ENCODE data around the gene VAV1. TPM values are rescaled to one million over a fixed set of nuclear protein-coding genes. Genes with fewer than 3 reads are reported as not detected.

Gene VAV1
- total and polyA plus RNA-seq, 4 donors, result 0.60 to 13.3 (median 4.1) TPM

DNA sequence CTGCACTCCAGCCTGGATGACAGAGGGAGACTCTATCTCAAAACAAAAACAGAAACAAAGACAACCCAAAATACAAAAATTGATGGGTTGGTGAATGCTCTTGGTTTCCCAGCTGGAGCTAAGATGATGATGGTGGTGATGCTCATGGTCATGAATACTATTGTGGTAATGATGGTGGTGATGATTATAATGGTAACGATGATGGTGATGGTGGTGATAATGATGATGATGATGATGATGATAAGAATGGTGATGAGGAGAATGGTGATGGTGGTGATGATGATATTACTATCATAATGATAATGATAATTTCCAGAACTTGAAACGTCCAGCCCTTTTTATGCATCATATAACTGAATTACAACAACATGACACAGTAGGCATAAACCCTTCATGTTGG is 40.1 kb downstream of the VAV1 start:
- no peak for DNase-seq (ENCODE audit: low spot score)
- Histone ChIP-seq H3K4me1 (ENCODE audit: control insufficient read depth in 4 of 4, insufficient read depth in 4 of 4, low read length in 3 of 4) (no peaks in the 10 kb centered on the region), H3K9ac (ENCODE audit: low read depth in 1 of 2, low read length in 2 of 2) (no peak overlapping the region), H3K27ac (ENCODE audit: low read depth in 1 of 2, low read length in 2 of 2) (no peak overlapping the region), H3K4me3 (ENCODE audit: low read depth in 1 of 3, low read length in 3 of 3) (no peak overlapping the region), H3K27me3 (ENCODE audit: control insufficient read depth in 4 of 4, insufficient read depth in 4 of 4, low read length in 3 of 4) (peaks cover 0 to 6% (median 0%) of the 10 kb centered on the region in 4 donors), H3K36me3 (ENCODE audit: control insufficient read depth in 4 of 4, insufficient read depth in 3 of 4, low read depth in 1 of 4, low read length in 3 of 4) (peaks cover 0 to 2% (median 0%) of the 10 kb centered on the region in 4 donors), H3K9me3 (ENCODE audit: control insufficient read depth in 4 of 4, low read length in 3 of 4) (peaks cover 0 to 5% (median 0%) of the 10 kb centered on the region in 4 donors)
- WGBS, result 84% methylated on average over 2 of the region's 2 CpGs
- TF ChIP-seq FOXA1 (IDR thresholded peaks at IDR 0.05), result no peak
- no peak for TF ChIP-seq GABPA (IDR thresholded peaks at IDR 0.05 in 1 of 2, conservative IDR thresholded peaks at IDR 0.05 in 1 of 2)
- no peak for TF ChIP-seq FOXA2 (IDR thresholded peaks at IDR 0.05)
- TF ChIP-seq, protein P1, sequence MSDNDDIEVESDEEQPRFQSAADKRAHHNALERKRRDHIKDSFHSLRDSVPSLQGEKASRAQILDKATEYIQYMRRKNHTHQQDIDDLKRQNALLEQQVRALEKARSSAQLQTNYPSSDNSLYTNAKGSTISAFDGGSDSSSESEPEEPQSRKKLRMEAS (IDR thresholded peaks at IDR 0.05), result no peak
- TF ChIP-seq, protein P2, sequence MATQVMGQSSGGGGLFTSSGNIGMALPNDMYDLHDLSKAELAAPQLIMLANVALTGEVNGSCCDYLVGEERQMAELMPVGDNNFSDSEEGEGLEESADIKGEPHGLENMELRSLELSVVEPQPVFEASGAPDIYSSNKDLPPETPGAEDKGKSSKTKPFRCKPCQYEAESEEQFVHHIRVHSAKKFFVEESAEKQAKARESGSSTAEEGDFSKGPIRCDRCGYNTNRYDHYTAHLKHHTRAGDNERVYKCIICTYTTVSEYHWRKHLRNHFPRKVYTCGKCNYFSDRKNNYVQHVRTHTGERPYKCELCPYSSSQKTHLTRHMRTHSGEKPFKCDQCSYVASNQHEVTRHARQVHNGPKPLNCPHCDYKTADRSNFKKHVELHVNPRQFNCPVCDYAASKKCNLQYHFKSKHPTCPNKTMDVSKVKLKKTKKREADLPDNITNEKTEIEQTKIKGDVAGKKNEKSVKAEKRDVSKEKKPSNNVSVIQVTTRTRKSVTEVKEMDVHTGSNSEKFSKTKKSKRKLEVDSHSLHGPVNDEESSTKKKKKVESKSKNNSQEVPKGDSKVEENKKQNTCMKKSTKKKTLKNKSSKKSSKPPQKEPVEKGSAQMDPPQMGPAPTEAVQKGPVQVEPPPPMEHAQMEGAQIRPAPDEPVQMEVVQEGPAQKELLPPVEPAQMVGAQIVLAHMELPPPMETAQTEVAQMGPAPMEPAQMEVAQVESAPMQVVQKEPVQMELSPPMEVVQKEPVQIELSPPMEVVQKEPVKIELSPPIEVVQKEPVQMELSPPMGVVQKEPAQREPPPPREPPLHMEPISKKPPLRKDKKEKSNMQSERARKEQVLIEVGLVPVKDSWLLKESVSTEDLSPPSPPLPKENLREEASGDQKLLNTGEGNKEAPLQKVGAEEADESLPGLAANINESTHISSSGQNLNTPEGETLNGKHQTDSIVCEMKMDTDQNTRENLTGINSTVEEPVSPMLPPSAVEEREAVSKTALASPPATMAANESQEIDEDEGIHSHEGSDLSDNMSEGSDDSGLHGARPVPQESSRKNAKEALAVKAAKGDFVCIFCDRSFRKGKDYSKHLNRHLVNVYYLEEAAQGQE (IDR thresholded peaks at IDR 0.05), result no peak
- TF ChIP-seq, protein P3, sequence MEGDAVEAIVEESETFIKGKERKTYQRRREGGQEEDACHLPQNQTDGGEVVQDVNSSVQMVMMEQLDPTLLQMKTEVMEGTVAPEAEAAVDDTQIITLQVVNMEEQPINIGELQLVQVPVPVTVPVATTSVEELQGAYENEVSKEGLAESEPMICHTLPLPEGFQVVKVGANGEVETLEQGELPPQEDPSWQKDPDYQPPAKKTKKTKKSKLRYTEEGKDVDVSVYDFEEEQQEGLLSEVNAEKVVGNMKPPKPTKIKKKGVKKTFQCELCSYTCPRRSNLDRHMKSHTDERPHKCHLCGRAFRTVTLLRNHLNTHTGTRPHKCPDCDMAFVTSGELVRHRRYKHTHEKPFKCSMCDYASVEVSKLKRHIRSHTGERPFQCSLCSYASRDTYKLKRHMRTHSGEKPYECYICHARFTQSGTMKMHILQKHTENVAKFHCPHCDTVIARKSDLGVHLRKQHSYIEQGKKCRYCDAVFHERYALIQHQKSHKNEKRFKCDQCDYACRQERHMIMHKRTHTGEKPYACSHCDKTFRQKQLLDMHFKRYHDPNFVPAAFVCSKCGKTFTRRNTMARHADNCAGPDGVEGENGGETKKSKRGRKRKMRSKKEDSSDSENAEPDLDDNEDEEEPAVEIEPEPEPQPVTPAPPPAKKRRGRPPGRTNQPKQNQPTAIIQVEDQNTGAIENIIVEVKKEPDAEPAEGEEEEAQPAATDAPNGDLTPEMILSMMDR (IDR thresholded peaks at IDR 0.05; ENCODE audit: low read depth, low read length, missing input control), result no peak
- TF ChIP-seq HNF4G (IDR thresholded peaks at IDR 0.05), result no peak
- TF ChIP-seq JUND (IDR thresholded peaks at IDR 0.05), result no peak
- TF ChIP-seq NR2F2 (IDR thresholded peaks at IDR 0.05), result no peak
- TF ChIP-seq RXRA (IDR thresholded peaks at IDR 0.05), result no peak
- TF ChIP-seq SP1 (IDR thresholded peaks at IDR 0.05), result no peak

DNA sequence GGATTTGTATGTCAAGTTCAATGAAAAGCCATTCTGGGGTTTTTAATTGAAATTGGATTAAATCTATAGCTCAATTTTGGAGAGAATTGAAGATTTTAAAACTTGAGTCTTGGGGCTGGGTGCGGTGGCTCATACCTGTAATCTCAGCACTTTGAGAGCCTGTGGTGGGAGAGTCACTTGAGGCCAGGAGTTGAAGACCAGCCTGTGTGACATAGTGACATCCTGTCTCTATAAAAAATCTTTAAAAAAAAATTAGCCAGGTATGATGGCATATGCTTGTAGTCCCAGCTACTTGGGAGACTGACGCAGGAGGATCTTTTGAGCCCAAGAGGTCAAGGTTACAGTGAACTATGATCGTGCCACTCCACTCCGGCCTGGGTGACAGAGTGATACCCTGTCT is 41.2 kb downstream of the VAV1 start:
- no peak for DNase-seq (ENCODE audit: low spot score)
- 57% methylated on average over 4 of the region's 4 CpGs for whole genome bisulfite sequencing
- TF ChIP-seq NR2F2 (IDR thresholded peaks at IDR 0.05) (no peak), JUND (IDR thresholded peaks at IDR 0.05) (no peak), RAD21 (IDR thresholded peaks at IDR 0.05) (no peak)
- TF ChIP-seq, protein P3 (IDR thresholded peaks at IDR 0.05; ENCODE audit: low read depth, low read length, missing input control), result no peak
- no peak overlapping the region for H3K9ac ChIP-seq (ENCODE audit: low read depth in 1 of 2, low read length in 2 of 2)
- H3K4me3 ChIP-seq (ENCODE audit: low read depth in 1 of 3, low read length in 3 of 3), result no peak overlapping the region
- peaks cover 0 to 6% (median 0%) of the 10 kb centered on the region in 4 donors for H3K27me3 ChIP-seq (ENCODE audit: control insufficient read depth in 4 of 4, insufficient read depth in 4 of 4, low read length in 3 of 4)
- H3K36me3 ChIP-seq (ENCODE audit: control insufficient read depth in 4 of 4, insufficient read depth in 3 of 4, low read depth in 1 of 4, low read length in 3 of 4), result peaks cover 0 to 2% (median 0%) of the 10 kb centered on the region in 4 donors
- no peak overlapping the region for H3K27ac ChIP-seq (ENCODE audit: low read depth in 1 of 2, low read length in 2 of 2)
- no peaks in the 10 kb centered on the region for H3K4me1 ChIP-seq (ENCODE audit: control insufficient read depth in 4 of 4, insufficient read depth in 4 of 4, low read length in 3 of 4)
- H3K9me3 ChIP-seq (ENCODE audit: control insufficient read depth in 4 of 4, low read length in 3 of 4), result no peaks in the 10 kb centered on the region
